Measurements from ENCODE around the gene FAR2.
A peak's percentile ranks its signal among the peaks of the same experiment; 100 is the strongest.

The FAR2 gene

DNA sequence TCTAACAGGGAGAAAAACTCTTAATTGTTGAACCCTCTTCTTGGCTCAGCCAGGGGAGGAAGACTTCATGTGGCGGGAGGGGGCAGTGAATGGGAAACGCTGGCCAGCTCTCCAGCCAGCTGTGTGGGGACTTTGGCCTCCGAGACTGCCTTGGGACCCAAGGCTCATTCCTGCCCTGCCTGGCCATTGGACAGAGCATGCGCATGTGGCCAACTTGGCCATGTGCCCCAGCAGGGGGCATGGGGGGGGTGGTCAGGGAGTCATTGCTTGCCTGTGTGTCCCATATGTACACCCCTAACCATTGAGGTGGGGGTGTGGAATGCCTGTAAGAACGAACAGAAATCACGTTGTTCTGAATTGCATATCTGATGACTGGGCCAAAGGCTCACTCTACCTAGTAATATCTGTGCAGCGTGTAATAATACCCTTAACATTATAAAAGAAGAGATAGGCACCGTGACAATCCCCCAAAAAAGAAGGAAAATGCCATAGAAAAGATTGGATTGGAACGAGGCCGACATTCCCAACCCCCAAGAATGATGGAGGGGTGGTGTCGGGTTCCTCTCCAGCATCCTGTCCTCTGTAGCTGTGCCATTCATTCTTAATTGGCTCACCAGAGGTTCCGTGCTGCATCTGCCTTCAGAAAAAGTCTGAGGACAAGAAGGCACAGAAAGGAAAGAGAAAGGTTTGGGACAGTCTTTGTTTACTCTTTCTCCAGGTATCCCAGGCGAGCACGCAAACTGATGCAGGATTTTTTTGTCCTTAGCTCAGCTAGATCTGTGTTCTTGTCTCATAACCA is 3.5 kb upstream of the FAR2 start:
- H3K4me3 ChIP-seq (ENCODE audit: low read depth, low read length): no peak overlapping the region
- no peak for DNase-seq
- no peaks in the 10 kb centered on the region for H3K27me3 ChIP-seq (replicated peaks)
- H3K27ac ChIP-seq: no peak overlapping the region
- TF ChIP-seq CTCF (IDR thresholded peaks at IDR 0.05; ENCODE audit: low read depth, low read length, missing control alignments): no peak
- in situ Hi-C loops (cut with HindIII; ENCODE audit: low pct_ligation_motif_present, low sequenced_read_pairs): no loop called here
- H3K36me3 ChIP-seq (replicated peaks): no peaks in the 10 kb centered on the region

GRCh38 chr12:29146196-29146595 is 2.9 kb upstream of the FAR2 start:
- DNase-seq: no peak
- in situ Hi-C loops (cut with HindIII; ENCODE audit: low pct_ligation_motif_present, low sequenced_read_pairs): no loop called here
- no peaks in the 10 kb centered on the region for H3K36me3 ChIP-seq (replicated peaks)
- H3K4me3 ChIP-seq (ENCODE audit: low read depth, low read length): no peak overlapping the region
- H3K27me3 ChIP-seq (replicated peaks): no peaks in the 10 kb centered on the region
- TF ChIP-seq CTCF (IDR thresholded peaks at IDR 0.05; ENCODE audit: low read depth, low read length, missing control alignments): no peak
- no peak overlapping the region for H3K27ac ChIP-seq

- DNase-seq: no peak
- no peaks in the 10 kb centered on the region for H3K36me3 ChIP-seq (replicated peaks)
- no peaks in the 10 kb centered on the region for H3K27me3 ChIP-seq (replicated peaks)
- no peak for TF ChIP-seq CTCF (IDR thresholded peaks at IDR 0.05; ENCODE audit: low read depth, low read length, missing control alignments)
- H3K4me3 ChIP-seq (ENCODE audit: low read depth, low read length): peak overlapping the region; percentile 82
- peak overlapping the region; percentile 66 for H3K27ac ChIP-seq
- in situ Hi-C loops (cut with HindIII; ENCODE audit: low pct_ligation_motif_present, low sequenced_read_pairs): no loop called here
Observed at GRCh38 chr12:29147731-29148595, 1.1 kb upstream of the FAR2 start.

- TF ChIP-seq CTCF (IDR thresholded peaks at IDR 0.05; ENCODE audit: low read depth, low read length, missing control alignments): no peak
- H3K4me3 ChIP-seq (ENCODE audit: low read depth, low read length): peak overlapping the region; percentile 82
- H3K36me3 ChIP-seq (replicated peaks): no peaks in the 10 kb centered on the region
- no peaks in the 10 kb centered on the region for H3K27me3 ChIP-seq (replicated peaks)
- H3K27ac ChIP-seq: peak overlapping the region; percentile 66
- in situ Hi-C loops (cut with HindIII; ENCODE audit: low pct_ligation_motif_present, low sequenced_read_pairs): no loop called here
- peak; percentile 23 for DNase-seq
Observed at GRCh38 chr12:29148596-29148910, 525 bp upstream of the FAR2 start.

DNA sequence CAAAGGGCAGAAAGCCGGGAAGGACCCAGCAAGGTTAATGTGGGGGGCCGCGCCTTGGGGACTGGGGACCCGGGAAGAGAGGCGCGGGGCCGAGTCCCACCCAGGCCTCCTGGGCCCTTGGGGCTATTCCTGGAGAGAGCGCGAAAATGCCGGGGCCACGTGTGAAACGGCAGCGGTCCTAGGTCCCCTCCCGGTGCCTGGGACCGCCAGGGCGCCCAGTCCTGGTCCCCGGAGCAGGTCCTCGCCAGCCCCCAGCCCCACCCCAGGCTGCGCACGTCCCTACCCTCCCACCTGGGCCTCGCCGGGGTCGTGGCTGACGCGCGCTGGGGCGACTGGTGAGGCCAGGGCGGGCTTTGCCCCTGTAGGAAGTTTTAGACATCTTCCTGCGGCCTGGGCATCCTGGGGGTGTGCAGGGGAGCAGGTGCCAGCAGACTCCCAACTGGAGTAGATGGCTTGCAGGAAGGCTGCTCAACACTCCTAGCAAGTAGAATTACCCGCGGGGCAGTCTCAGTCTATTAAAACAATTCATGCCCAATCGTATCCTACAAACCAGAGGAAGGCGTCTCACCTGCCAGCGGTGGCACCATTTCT is 708 bp downstream of the FAR2 start:
- Histone ChIP-seq H3K36me3 (replicated peaks) (no peaks in the 10 kb centered on the region), H3K27me3 (replicated peaks) (no peaks in the 10 kb centered on the region), H3K4me3 (ENCODE audit: low read depth, low read length) (peak overlapping the region; percentile 82), H3K27ac (peak overlapping the region; percentile 66)
- DNase-seq: no peak
- no peak for TF ChIP-seq CTCF (IDR thresholded peaks at IDR 0.05; ENCODE audit: low read depth, low read length, missing control alignments)
- in situ Hi-C loops (cut with HindIII; ENCODE audit: low pct_ligation_motif_present, low sequenced_read_pairs): no loop called here
